Endothelial cell of umbilical vein (primary cell): ENCODE results near the gene PTPN9. TPM values are rescaled to one million over a fixed set of nuclear protein-coding genes. Genes with fewer than 3 reads are reported as not detected.

Experiments used
- BruUV-seq: library from RNA; stranded (reverse); fragments of 400-500 nt; replicated peaks from 2 replicates; lab custom pipeline; 2021; lab: Mats Ljungman, UMichigan
- CTCF ChIA-PET: fragments of 300-600, 350-600 bp; sonication (Branson Sonifier 250); formaldehyde crosslinking; loops from one replicate; lab custom pipeline; 2021; ENCODE audit warnings: antibody characterized with exemption, inconsistent platforms; lab: Charles Lee
- POLR2A ChIA-PET: fragments of 300-600, 350-600 bp; sonication (Branson Sonifier 250); formaldehyde crosslinking; loops from one replicate; lab custom pipeline; 2021; ENCODE audit warnings: antibody characterized with exemption, inconsistent platforms; lab: Charles Lee
- DNase-seq: peaks from one replicate; pipeline ENCODE4 v3.0.0-alpha.2; 2011; ENCODE audit warnings: low read depth, low spot score
- FAIRE-seq: peaks from 2 replicates; lab custom pipeline; 2011; peaks lifted over from hg19 to GRCh38; lab: Jason Lieb, UNC
- H2AFZ ChIP-seq: 2 replicates; pipeline ENCODE4 v1.6.0; 2012; ENCODE audit warnings: low read depth, low read length, control low read depth, inconsistent platforms
- H3K27ac ChIP-seq: 2 replicates; pipeline ENCODE4 v1.5.1; 2011; ENCODE audit warnings: low read depth, mild to moderate bottlenecking, control low read depth, low read length, moderate library complexity; ENCODE audit not compliant: insufficient read depth
- H3K27me3 ChIP-seq, 2 experiments: 2 replicates each; pipeline versions ENCODE4 v1.6.0 to v1.6.1; 2011; ENCODE audit warnings: low read length in 2 of 2, mixed read lengths in 1 of 2; ENCODE audit not compliant: control insufficient read depth in 2 of 2, insufficient read depth in 2 of 2
- H3K36me3 ChIP-seq, 2 experiments: 2 replicates in 1 of 2; 3 replicates in 1 of 2; pipeline ENCODE4 v1.5.1; 2011; ENCODE audit warnings: low read length in 2 of 2, mild to moderate bottlenecking in 1 of 2, moderate library complexity in 1 of 2; ENCODE audit not compliant: control insufficient read depth in 2 of 2, insufficient read depth in 2 of 2; ENCODE audit errors: extremely low read depth in 1 of 2
- H3K4me1 ChIP-seq: 3 replicates; pipeline ENCODE4 v1.5.1; 2011; ENCODE audit warnings: mild to moderate bottlenecking, low read length; ENCODE audit not compliant: control insufficient read depth, insufficient read depth; ENCODE audit errors: extremely low read depth
- H3K4me2 ChIP-seq: 2 replicates; pipeline ENCODE4 v1.6.1; 2011; ENCODE audit warnings: low read length, control low read depth, mixed read lengths; ENCODE audit not compliant: insufficient read depth
- H3K4me3 ChIP-seq, 3 experiments: fragments of 200-600 bp in 1 of 3; sonication (generic), shearing (Covaris generic) in 1 of 3; replicated peaks in 1 of 3; 2 replicates each; pipeline ENCODE4 v1.5.1; 2011 to 2016; ENCODE audit warnings: control low read depth in 3 of 3, low read length in 3 of 3, mild to moderate bottlenecking in 2 of 3, inconsistent platforms in 1 of 3, low read depth in 1 of 3, moderate library complexity in 1 of 3; ENCODE audit not compliant: insufficient read depth in 1 of 3
- H3K79me2 ChIP-seq: 2 replicates; pipeline ENCODE4 v1.6.0; 2012; ENCODE audit warnings: low read length, inconsistent platforms; ENCODE audit not compliant: control insufficient read depth, insufficient read depth
- H3K9ac ChIP-seq: replicated peaks from 2 replicates; pipeline ENCODE3; 2011; ENCODE audit warnings: low read length, control low read depth; ENCODE audit not compliant: insufficient read depth; ENCODE audit errors: extremely low read depth
- H3K9me1 ChIP-seq: replicated peaks from 3 replicates; pipeline ENCODE4 v1.6.0; 2011; ENCODE audit warnings: mild to moderate bottlenecking, low read length; ENCODE audit not compliant: control insufficient read depth, insufficient read depth; ENCODE audit errors: extremely low read depth
- H3K9me3 ChIP-seq: replicated peaks from 2 replicates; pipeline ENCODE4 v1.5.1; 2012; ENCODE audit warnings: low read length, inconsistent platforms; ENCODE audit not compliant: control insufficient read depth, insufficient read depth
- H4K20me1 ChIP-seq: replicated peaks from 2 replicates; pipeline ENCODE3; 2011; ENCODE audit warnings: mild to moderate bottlenecking, low read length; ENCODE audit not compliant: control insufficient read depth, insufficient read depth; ENCODE audit errors: extremely low read depth
- EZH2 ChIP-seq: IDR thresholded peaks from 2 replicates; pipeline ENCODE4 v1.6.1; 2012; ENCODE audit warnings: borderline replicate concordance, low read depth, mild to moderate bottlenecking, moderate library complexity, low read length, inconsistent platforms; ENCODE audit not compliant: severe bottlenecking
- FOS ChIP-seq: IDR thresholded peaks from 2 replicates; pipeline ENCODE4 v1.6.1; 2011; ENCODE audit warnings: mild to moderate bottlenecking, low read length, moderate library complexity, borderline replicate concordance; ENCODE audit not compliant: insufficient read depth
- GATA2 ChIP-seq: IDR thresholded peaks from 2 replicates; pipeline ENCODE4 v1.7.0; 2011; ENCODE audit warnings: low read depth, mild to moderate bottlenecking, moderate library complexity, mixed read lengths, low read length; ENCODE audit not compliant: insufficient read length, insufficient read depth
- JUN ChIP-seq: IDR thresholded peaks from 2 replicates; pipeline ENCODE4 v1.6.1; 2011; ENCODE audit warnings: borderline replicate concordance, low read depth; ENCODE audit not compliant: insufficient read length, insufficient read depth
- MAX ChIP-seq: IDR thresholded peaks from 2 replicates; pipeline ENCODE4 v1.6.1; 2011; ENCODE audit not compliant: insufficient read depth, insufficient read length
- MYC ChIP-seq: IDR thresholded peaks from one replicate; pipeline ENCODE4 v1.6.1; 2011; ENCODE audit warnings: mild to moderate bottlenecking, low read depth, low read length
- POLR2A ChIP-seq: IDR thresholded peaks from 2 replicates; pipeline ENCODE4 v1.6.1; 2012; ENCODE audit warnings: low read depth, mild to moderate bottlenecking, control low read depth, low read length
- POLR2AphosphoS5 ChIP-seq: IDR thresholded peaks from 2 replicates; pipeline ENCODE4 v1.6.1; 2012; ENCODE audit warnings: low read depth, mild to moderate bottlenecking, control low read depth, low read length, moderate library complexity; ENCODE audit not compliant: insufficient read depth
- dilution Hi-C: fragments of 300-500 bp; cut with MboI; formaldehyde crosslinking; loops from one replicate; pipeline ENCODE4 v1.15.0; 2019; ENCODE audit warnings: low sequenced_read_pairs; ENCODE audit not compliant: extremely low pct_ligation_motif_present
- intact Hi-C: fragments of 100-400 bp; cut with micrococcal nuclease; formaldehyde crosslinking; loops from one replicate; pipeline ENCODE4 v1.10.0; 2022
- polyA plus RNA-seq, 4 experiments: library from polyadenylated mRNA; depleted of rRNA in 3 of 4; stranded (reverse) in 3 of 4; unstranded in 1 of 4; fragments of >200 nt; gene quantifications; 2 replicates each; pipeline versions ENCODE4 v1.2.1 to v1.2.3, GENCODE V29; 2011 to 2012; ENCODE audit warnings: missing spikeins in 1 of 4
- total RNA-seq: library from RNA; stranded (reverse); gene quantifications from 2 replicates; pipeline ENCODE4 v1.2.3, GENCODE V29; 2021
- TF ChIP-seq, protein P1 (sequence below), 2 donors: IDR thresholded peaks; 1 replicate in 1 of 2; 2 replicates in 1 of 2; pipeline ENCODE4 v1.5.1; 2011; ENCODE audit warnings: low read length in 2 of 2, mild to moderate bottlenecking in 2 of 2, moderate library complexity in 2 of 2, control low read depth in 1 of 2, inconsistent platforms in 1 of 2, low read depth in 1 of 2; ENCODE audit not compliant: insufficient read depth in 1 of 2; ENCODE audit errors: extremely low read depth in 1 of 2

The PTPN9 gene
- total and polyA plus RNA-seq, 2 donors (not counting 3 experiments of a cell fraction or from before 2014, with no cell fraction given), result 31.4 to 37.2 TPM

DNA sequence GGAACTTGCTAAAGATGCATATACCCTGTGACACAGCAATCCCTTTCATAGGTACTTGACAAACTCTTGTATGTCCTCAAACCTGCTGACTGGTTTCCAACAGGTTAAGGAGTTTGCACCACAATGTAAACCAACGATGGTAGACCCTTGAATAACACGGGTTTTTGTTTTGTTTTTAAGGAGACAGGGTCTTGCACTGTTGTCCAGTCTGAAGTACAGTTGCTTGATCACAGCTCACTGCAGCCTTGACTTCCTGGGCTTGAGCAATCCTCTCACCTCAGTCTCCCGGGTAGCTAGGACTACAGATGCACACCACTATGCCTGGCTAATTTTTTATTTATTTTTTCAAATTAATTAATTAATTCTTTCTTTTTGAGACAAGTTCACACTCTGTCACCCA is 151.0 kb downstream of the PTPN9 start:
- FAIRE-seq, result no peak
- dilution Hi-C loops, result no loop called here

More for the DNA sequence above, 151.0 kb downstream of the PTPN9 start:
- no peak overlapping the region for H3K27ac ChIP-seq
- no peaks in the 10 kb centered on the region for H3K27me3 ChIP-seq
- no TSS peak for BruUV-seq
- peaks cover 0 to 6% of the 10 kb centered on the region in 2 experiments for H3K36me3 ChIP-seq
- H3K9ac ChIP-seq, result no peak overlapping the region
- no peak overlapping the region for H3K4me2 ChIP-seq
- H2AFZ ChIP-seq, result no peak overlapping the region
- TF ChIP-seq MAX, result no peak
- TF ChIP-seq JUN, result no peak
- TF ChIP-seq EZH2, result no peak
- no peak for TF ChIP-seq POLR2AphosphoS5
- no peak for TF ChIP-seq FOS
- no peak for TF ChIP-seq GATA2
- no peak for TF ChIP-seq POLR2A
- TF ChIP-seq MYC, result no peak
- TF ChIP-seq, protein P1, sequence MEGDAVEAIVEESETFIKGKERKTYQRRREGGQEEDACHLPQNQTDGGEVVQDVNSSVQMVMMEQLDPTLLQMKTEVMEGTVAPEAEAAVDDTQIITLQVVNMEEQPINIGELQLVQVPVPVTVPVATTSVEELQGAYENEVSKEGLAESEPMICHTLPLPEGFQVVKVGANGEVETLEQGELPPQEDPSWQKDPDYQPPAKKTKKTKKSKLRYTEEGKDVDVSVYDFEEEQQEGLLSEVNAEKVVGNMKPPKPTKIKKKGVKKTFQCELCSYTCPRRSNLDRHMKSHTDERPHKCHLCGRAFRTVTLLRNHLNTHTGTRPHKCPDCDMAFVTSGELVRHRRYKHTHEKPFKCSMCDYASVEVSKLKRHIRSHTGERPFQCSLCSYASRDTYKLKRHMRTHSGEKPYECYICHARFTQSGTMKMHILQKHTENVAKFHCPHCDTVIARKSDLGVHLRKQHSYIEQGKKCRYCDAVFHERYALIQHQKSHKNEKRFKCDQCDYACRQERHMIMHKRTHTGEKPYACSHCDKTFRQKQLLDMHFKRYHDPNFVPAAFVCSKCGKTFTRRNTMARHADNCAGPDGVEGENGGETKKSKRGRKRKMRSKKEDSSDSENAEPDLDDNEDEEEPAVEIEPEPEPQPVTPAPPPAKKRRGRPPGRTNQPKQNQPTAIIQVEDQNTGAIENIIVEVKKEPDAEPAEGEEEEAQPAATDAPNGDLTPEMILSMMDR (IDR thresholded peaks at IDR 0.05; ENCODE audit: extremely low read depth in 1 of 2, insufficient read depth in 1 of 2, low read depth in 1 of 2, low read length in 2 of 2), result no peak
- no peaks in the 10 kb centered on the region for H3K9me3 ChIP-seq
- POLR2A ChIA-PET, result no interaction called here
- no peaks in the 10 kb centered on the region for H4K20me1 ChIP-seq
- no peak for DNase-seq
- CTCF ChIA-PET, result no interaction called here
- H3K4me1 ChIP-seq, result peaks cover 3% of the 10 kb centered on the region
- H3K79me2 ChIP-seq, result peaks cover 14% of the 10 kb centered on the region
- no peaks in the 10 kb centered on the region for H3K9me1 ChIP-seq
- no peak overlapping the region for H3K4me3 ChIP-seq
- intact Hi-C loops, result no loop called here
